Osteocyte (in vitro differentiated cells): ENCODE measurements around the gene PCSK6. TPM values are rescaled to one million over a fixed set of nuclear protein-coding genes. Genes with fewer than 3 reads are reported as not detected.
"Not testable (repeated sequence)": the region's sequence is repeated elsewhere in the genome, so short reads cannot be mapped to it uniquely, and the experiment has no call there.

Experiments used
- DNase-seq: peaks from one replicate; pipeline ENCODE4 v3.0.0; 2021; ENCODE audit warnings: mixed read lengths; ENCODE audit not compliant: unreplicated experiment; ENCODE audit errors: extremely low spot score
- H3K27ac Mint-ChIP-seq: one replicate; pipeline ENCODE4 v1.8.0; 2021; ENCODE audit warnings: mild to moderate bottlenecking, mixed read lengths; ENCODE audit not compliant: unreplicated experiment
- H3K27me3 Mint-ChIP-seq: one replicate; pipeline ENCODE4 v1.8.0; 2021; ENCODE audit warnings: mixed read lengths; ENCODE audit not compliant: unreplicated experiment
- H3K36me3 Mint-ChIP-seq: one replicate; pipeline ENCODE4 v1.8.0; 2021; ENCODE audit warnings: mixed read lengths; ENCODE audit not compliant: unreplicated experiment
- H3K4me1 Mint-ChIP-seq: one replicate; pipeline ENCODE4 v1.8.0; 2021; ENCODE audit warnings: mixed read lengths; ENCODE audit not compliant: unreplicated experiment
- H3K4me3 Mint-ChIP-seq: one replicate; pipeline ENCODE4 v1.8.0; 2021; ENCODE audit warnings: mild to moderate bottlenecking, moderate library complexity, mixed read lengths; ENCODE audit not compliant: unreplicated experiment
- H3K9me3 Mint-ChIP-seq: one replicate; pipeline ENCODE4 v1.8.0; 2021; ENCODE audit warnings: mixed read lengths; ENCODE audit not compliant: unreplicated experiment
- CTCF ChIP-seq: fragments of 200-600 bp; sonication (generic); IDR thresholded peaks from 2 replicates; pipeline ENCODE4 v1.5.0; 2021; ENCODE audit warnings: antibody characterized with exemption, mild to moderate bottlenecking, moderate library complexity
- total RNA-seq: library from RNA; stranded (reverse); gene quantifications from 2 replicates; pipeline ENCODE4 v1.2.1, GENCODE V29; 2021

PCSK6 gene
- total RNA-seq, 1 donor from 2014 or later, result 0.43 TPM

- Mint-ChIP-seq H3K9me3 (peaks cover 7% of the 10 kb centered on the region), H3K36me3 (no peaks in the 10 kb centered on the region)
- no peak for DNase-seq
These were observed 25.1 kb downstream of the PCSK6 start for GRCh38 chr15:101464256-101464998.

GRCh38 chr15:101463696-101464095, 25.8 kb downstream of the PCSK6 start:
- not testable (repeated sequence) for DNase-seq, H3K36me3 Mint-ChIP-seq, H3K27ac Mint-ChIP-seq, H3K9me3 Mint-ChIP-seq, H3K4me1 Mint-ChIP-seq, H3K4me3 Mint-ChIP-seq
- peaks cover 15% of the 10 kb centered on the region for H3K27me3 Mint-ChIP-seq

More at GRCh38 chr15:101464256-101464998, 25.1 kb downstream of the PCSK6 start:
- no peak overlapping the region for H3K4me3 Mint-ChIP-seq
- no peak overlapping the region for H3K27ac Mint-ChIP-seq
- H3K27me3 Mint-ChIP-seq, result peaks cover 18% of the 10 kb centered on the region
- TF ChIP-seq CTCF, result no peak
- H3K4me1 Mint-ChIP-seq, result no peaks in the 10 kb centered on the region

GRCh38 chr15:101463270-101463669, 26.2 kb downstream of the PCSK6 start:
- peaks cover 7% of the 10 kb centered on the region for H3K9me3 Mint-ChIP-seq
- H3K27ac Mint-ChIP-seq, result no peak overlapping the region
- H3K36me3 Mint-ChIP-seq, result no peaks in the 10 kb centered on the region
- TF ChIP-seq CTCF, result no peak
- no peak overlapping the region for H3K4me3 Mint-ChIP-seq
- no peaks in the 10 kb centered on the region for H3K4me1 Mint-ChIP-seq
- peaks cover 11% of the 10 kb centered on the region for H3K27me3 Mint-ChIP-seq
- DNase-seq, result no peak

- Mint-ChIP-seq H3K9me3 (peaks cover 7% of the 10 kb centered on the region), H3K27ac (no peak overlapping the region), H3K36me3 (no peaks in the 10 kb centered on the region), H3K4me3 (no peak overlapping the region), H3K27me3 (peaks cover 5% of the 10 kb centered on the region), H3K4me1 (no peaks in the 10 kb centered on the region)
- DNase-seq, result no peak
- TF ChIP-seq CTCF, result no peak
These were observed 28.4 kb downstream of the PCSK6 start for GRCh38 chr15:101461097-101461496.

GRCh38 chr15:101459579-101460300, 29.8 kb downstream of the PCSK6 start:
- no peaks in the 10 kb centered on the region for H3K36me3 Mint-ChIP-seq
- no peak for DNase-seq
- no peaks in the 10 kb centered on the region for H3K9me3 Mint-ChIP-seq
- H3K27me3 Mint-ChIP-seq, result peaks cover 7% of the 10 kb centered on the region
- no peak overlapping the region for H3K4me3 Mint-ChIP-seq
- TF ChIP-seq CTCF, result no peak
- no peaks in the 10 kb centered on the region for H3K4me1 Mint-ChIP-seq
- no peak overlapping the region for H3K27ac Mint-ChIP-seq
